ENCODE data around the gene GIGYF2. TPM values are rescaled to one million over a fixed set of nuclear protein-coding genes. Genes with fewer than 3 reads are reported as not detected.

GIGYF2 gene
- polyA plus RNA-seq, 1 donor from 2014 or later, result 52.6 TPM

DNA sequence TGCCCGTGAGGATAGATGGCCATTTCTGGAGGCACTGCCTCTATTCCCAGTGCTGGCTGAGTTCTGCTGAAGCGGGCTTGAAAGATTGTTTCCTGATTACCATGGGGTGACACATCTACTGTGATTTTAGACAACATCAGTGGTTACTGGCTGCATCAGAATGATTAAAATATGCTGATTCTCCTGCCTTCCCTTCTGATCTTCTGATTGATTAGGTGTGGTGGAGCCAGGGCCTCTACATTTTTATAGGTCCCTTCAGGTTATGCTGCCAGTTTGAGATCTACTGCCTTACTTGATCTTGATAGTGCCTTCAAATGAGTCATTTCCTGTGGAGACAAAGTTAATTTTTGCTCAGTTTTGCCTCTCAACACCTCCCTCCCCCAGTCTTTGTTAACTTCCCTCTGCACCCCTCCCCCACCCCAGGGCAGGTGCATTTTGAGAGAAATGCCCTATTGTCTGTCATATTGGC is 141.3 kb downstream of the GIGYF2 start:
- no peaks in the 10 kb centered on the region for H4K20me1 ChIP-seq (ENCODE audit: insufficient read depth)
- H3K9me2 ChIP-seq (ENCODE audit: insufficient read depth, low read length), result no peaks in the 10 kb centered on the region
- H3K27me3 ChIP-seq (ENCODE audit: insufficient read depth, low read depth, low read length), result no peaks in the 10 kb centered on the region
- H2AFZ ChIP-seq (ENCODE audit: low read depth, low read length), result no peak overlapping the region
- peaks cover 5% of the 10 kb centered on the region for H3K36me3 ChIP-seq (ENCODE audit: insufficient read depth, low read length)
- no peak overlapping the region for H3K9ac ChIP-seq (ENCODE audit: low read length)
- H3K9me3 ChIP-seq (ENCODE audit: low read length), result no peaks in the 10 kb centered on the region
- H3K27ac ChIP-seq (ENCODE audit: low read length), result no peak overlapping the region
- TF ChIP-seq POLR2AphosphoS5 (IDR thresholded peaks at IDR 0.05) (no peak), RAD21 (conservative IDR thresholded peaks at IDR 0.05) (no peak), EZH2 (IDR thresholded peaks at IDR 0.05; ENCODE audit: borderline replicate concordance, insufficient read depth, low read length, poor library complexity, severe bottlenecking) (no peak), SMC3 (conservative IDR thresholded peaks at IDR 0.05; ENCODE audit: poor library complexity) (no peak), MXI1 (conservative IDR thresholded peaks at IDR 0.05; ENCODE audit: poor library complexity, severe bottlenecking) (no peak), TAF1 (IDR thresholded peaks at IDR 0.05; ENCODE audit: low read depth) (no peak), EP300 (conservative IDR thresholded peaks at IDR 0.05; ENCODE audit: poor library complexity, severe bottlenecking) (no peak)
- TF ChIP-seq, protein P1, sequence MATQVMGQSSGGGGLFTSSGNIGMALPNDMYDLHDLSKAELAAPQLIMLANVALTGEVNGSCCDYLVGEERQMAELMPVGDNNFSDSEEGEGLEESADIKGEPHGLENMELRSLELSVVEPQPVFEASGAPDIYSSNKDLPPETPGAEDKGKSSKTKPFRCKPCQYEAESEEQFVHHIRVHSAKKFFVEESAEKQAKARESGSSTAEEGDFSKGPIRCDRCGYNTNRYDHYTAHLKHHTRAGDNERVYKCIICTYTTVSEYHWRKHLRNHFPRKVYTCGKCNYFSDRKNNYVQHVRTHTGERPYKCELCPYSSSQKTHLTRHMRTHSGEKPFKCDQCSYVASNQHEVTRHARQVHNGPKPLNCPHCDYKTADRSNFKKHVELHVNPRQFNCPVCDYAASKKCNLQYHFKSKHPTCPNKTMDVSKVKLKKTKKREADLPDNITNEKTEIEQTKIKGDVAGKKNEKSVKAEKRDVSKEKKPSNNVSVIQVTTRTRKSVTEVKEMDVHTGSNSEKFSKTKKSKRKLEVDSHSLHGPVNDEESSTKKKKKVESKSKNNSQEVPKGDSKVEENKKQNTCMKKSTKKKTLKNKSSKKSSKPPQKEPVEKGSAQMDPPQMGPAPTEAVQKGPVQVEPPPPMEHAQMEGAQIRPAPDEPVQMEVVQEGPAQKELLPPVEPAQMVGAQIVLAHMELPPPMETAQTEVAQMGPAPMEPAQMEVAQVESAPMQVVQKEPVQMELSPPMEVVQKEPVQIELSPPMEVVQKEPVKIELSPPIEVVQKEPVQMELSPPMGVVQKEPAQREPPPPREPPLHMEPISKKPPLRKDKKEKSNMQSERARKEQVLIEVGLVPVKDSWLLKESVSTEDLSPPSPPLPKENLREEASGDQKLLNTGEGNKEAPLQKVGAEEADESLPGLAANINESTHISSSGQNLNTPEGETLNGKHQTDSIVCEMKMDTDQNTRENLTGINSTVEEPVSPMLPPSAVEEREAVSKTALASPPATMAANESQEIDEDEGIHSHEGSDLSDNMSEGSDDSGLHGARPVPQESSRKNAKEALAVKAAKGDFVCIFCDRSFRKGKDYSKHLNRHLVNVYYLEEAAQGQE (IDR thresholded peaks at IDR 0.05; ENCODE audit: borderline replicate concordance), result no peak
- TF ChIP-seq, protein P2, sequence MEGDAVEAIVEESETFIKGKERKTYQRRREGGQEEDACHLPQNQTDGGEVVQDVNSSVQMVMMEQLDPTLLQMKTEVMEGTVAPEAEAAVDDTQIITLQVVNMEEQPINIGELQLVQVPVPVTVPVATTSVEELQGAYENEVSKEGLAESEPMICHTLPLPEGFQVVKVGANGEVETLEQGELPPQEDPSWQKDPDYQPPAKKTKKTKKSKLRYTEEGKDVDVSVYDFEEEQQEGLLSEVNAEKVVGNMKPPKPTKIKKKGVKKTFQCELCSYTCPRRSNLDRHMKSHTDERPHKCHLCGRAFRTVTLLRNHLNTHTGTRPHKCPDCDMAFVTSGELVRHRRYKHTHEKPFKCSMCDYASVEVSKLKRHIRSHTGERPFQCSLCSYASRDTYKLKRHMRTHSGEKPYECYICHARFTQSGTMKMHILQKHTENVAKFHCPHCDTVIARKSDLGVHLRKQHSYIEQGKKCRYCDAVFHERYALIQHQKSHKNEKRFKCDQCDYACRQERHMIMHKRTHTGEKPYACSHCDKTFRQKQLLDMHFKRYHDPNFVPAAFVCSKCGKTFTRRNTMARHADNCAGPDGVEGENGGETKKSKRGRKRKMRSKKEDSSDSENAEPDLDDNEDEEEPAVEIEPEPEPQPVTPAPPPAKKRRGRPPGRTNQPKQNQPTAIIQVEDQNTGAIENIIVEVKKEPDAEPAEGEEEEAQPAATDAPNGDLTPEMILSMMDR (IDR thresholded peaks at IDR 0.05; ENCODE audit: poor library complexity, severe bottlenecking), result no peak
- no peaks in the 10 kb centered on the region for H3F3A ChIP-seq (ENCODE audit: insufficient read depth, low read length, poor library complexity, severe bottlenecking)
- H3K4me2 ChIP-seq (ENCODE audit: low read length), result no peak overlapping the region
- H3K4me3 ChIP-seq (ENCODE audit: low read length), result no peak overlapping the region
- no peaks in the 10 kb centered on the region for H3K79me2 ChIP-seq (replicated peaks; ENCODE audit: insufficient read depth, low read length)

GRCh38 chr2:232839411-232840079 is 142.4 kb downstream of the GIGYF2 start:
- Histone ChIP-seq H4K20me1 (ENCODE audit: insufficient read depth) (no peaks in the 10 kb centered on the region), H3K79me2 (replicated peaks; ENCODE audit: insufficient read depth, low read length) (no peaks in the 10 kb centered on the region), H3K27ac (ENCODE audit: low read length) (no peak overlapping the region), H3K9me2 (ENCODE audit: insufficient read depth, low read length) (no peaks in the 10 kb centered on the region), H2AFZ (ENCODE audit: low read depth, low read length) (no peak overlapping the region), H3K36me3 (ENCODE audit: insufficient read depth, low read length) (peaks cover 10% of the 10 kb centered on the region), H3K27me3 (ENCODE audit: insufficient read depth, low read depth, low read length) (no peaks in the 10 kb centered on the region), H3F3A (ENCODE audit: insufficient read depth, low read length, poor library complexity, severe bottlenecking) (no peaks in the 10 kb centered on the region), H3K9me3 (ENCODE audit: low read length) (no peaks in the 10 kb centered on the region), H3K4me2 (ENCODE audit: low read length) (no peak overlapping the region), H3K4me3 (ENCODE audit: low read length) (no peak overlapping the region), H3K9ac (ENCODE audit: low read length) (no peak overlapping the region)
- TF ChIP-seq POLR2AphosphoS5 (IDR thresholded peaks at IDR 0.05), result no peak
- no peak for TF ChIP-seq MXI1 (conservative IDR thresholded peaks at IDR 0.05; ENCODE audit: poor library complexity, severe bottlenecking)
- no peak for TF ChIP-seq EP300 (conservative IDR thresholded peaks at IDR 0.05; ENCODE audit: poor library complexity, severe bottlenecking)
- TF ChIP-seq, protein P2 (IDR thresholded peaks at IDR 0.05; ENCODE audit: poor library complexity, severe bottlenecking), result no peak
- no peak for TF ChIP-seq EZH2 (IDR thresholded peaks at IDR 0.05; ENCODE audit: borderline replicate concordance, insufficient read depth, low read length, poor library complexity, severe bottlenecking)
- TF ChIP-seq SMC3 (conservative IDR thresholded peaks at IDR 0.05; ENCODE audit: poor library complexity), result no peak
- TF ChIP-seq RAD21 (conservative IDR thresholded peaks at IDR 0.05), result no peak
- TF ChIP-seq, protein P1 (IDR thresholded peaks at IDR 0.05; ENCODE audit: borderline replicate concordance), result no peak
- no peak for TF ChIP-seq TAF1 (IDR thresholded peaks at IDR 0.05; ENCODE audit: low read depth)

Measured in neural cell (in vitro differentiated cells).